ENCODE results near the gene CHST3. TPM values are rescaled to one million over a fixed set of nuclear protein-coding genes. Genes with fewer than 3 reads are reported as not detected.
"Not testable (repeated sequence)": the region's sequence is repeated elsewhere in the genome, so short reads cannot be mapped to it uniquely, and the experiment has no call there.

CHST3 gene
- total RNA-seq, 1 donor from 2014 or later = 18.1 TPM

- no peak for ATAC-seq
- no peak for DNase-seq (ENCODE audit: missing footprints)
- intact Hi-C loops (cut with DNase I) = loop anchor here (2.0 kb wide), 1 partner anchor 17 kb away; the partner anchor contains the start of gene CHST3
These were observed 17.7 kb downstream of the CHST3 start for GRCh38 chr10:71981876-71982230.

- no peak for ATAC-seq
- intact Hi-C loops (cut with DNase I) = no loop called here
These were observed 18.3 kb downstream of the CHST3 start for GRCh38 chr10:71982269-71983178.

GRCh38 chr10:71984126-71984808 is 20.1 kb downstream of the CHST3 start:
- intact Hi-C loops (cut with DNase I) = loop anchor here (2.0 kb wide), 1 partner anchor 29 kb away; no protein-coding TSS in a partner anchor
- DNase-seq (ENCODE audit: missing footprints) (no peak), ATAC-seq (no peak)

More at GRCh38 chr10:71982269-71983178, 18.3 kb downstream of the CHST3 start:
- DNase-seq (ENCODE audit: missing footprints) = no peak

GRCh38 chr10:71984809-71985388 is 20.7 kb downstream of the CHST3 start:
- intact Hi-C loops (cut with DNase I) = loop anchor here (2.0 kb wide), 1 partner anchor 28 kb away; no protein-coding TSS in a partner anchor
- ATAC-seq = no peak
- DNase-seq (ENCODE audit: missing footprints) = no peak

- ATAC-seq (peak; percentile 69), DNase-seq (ENCODE audit: missing footprints) (peak; percentile 86)
- intact Hi-C loops (cut with DNase I) = loop anchor here (2.0 kb wide), 1 partner anchor 27 kb away; no protein-coding TSS in a partner anchor
These were observed 21.5 kb downstream of the CHST3 start for GRCh38 chr10:71985542-71986250.

GRCh38 chr10:71988895-71989294 is 24.7 kb downstream of the CHST3 start:
- intact Hi-C loops (cut with DNase I); ATAC-seq; DNase-seq (ENCODE audit: missing footprints): not testable (repeated sequence)

- ATAC-seq (no peak), DNase-seq (ENCODE audit: missing footprints) (no peak)
- intact Hi-C loops (cut with DNase I) = no loop called here
These were observed 25.7 kb downstream of the CHST3 start for GRCh38 chr10:71989661-71990454.

- DNase-seq (ENCODE audit: missing footprints) = no peak
- no peak for ATAC-seq
- intact Hi-C loops (cut with DNase I) = no loop called here
These were observed 26.6 kb downstream of the CHST3 start for GRCh38 chr10:71990706-71991269.

GRCh38 chr10:71995449-71995848 is 31.3 kb downstream of the CHST3 start:
- intact Hi-C loops (cut with DNase I) = loop anchor here (5.0 kb wide), 2 partner anchors 33 to 37 kb away; partner anchors contain the start of gene CHST3
- ATAC-seq (no peak), DNase-seq (ENCODE audit: missing footprints) (no peak)

GRCh38 chr10:71995887-71996575 is 31.8 kb downstream of the CHST3 start:
- ATAC-seq (no peak), DNase-seq (ENCODE audit: missing footprints) (peak; percentile 11)
- intact Hi-C loops (cut with DNase I) = loop anchor here (5.0 kb wide), 2 partner anchors 34 to 36 kb away; partner anchors contain the start of gene CHST3

GRCh38 chr10:71996592-71997371 is 32.6 kb downstream of the CHST3 start:
- ATAC-seq (no peak), DNase-seq (ENCODE audit: missing footprints) (peak; percentile 30)
- intact Hi-C loops (cut with DNase I) = loop anchor here (5.0 kb wide), 2 partner anchors 34 to 36 kb away; partner anchors contain the start of gene CHST3

- ATAC-seq = peak; percentile 24
- intact Hi-C loops (cut with DNase I) = loop anchor here (5.0 kb wide), 2 partner anchors 34 to 36 kb away; partner anchors contain the start of gene CHST3
- peak; percentile 82 for DNase-seq (ENCODE audit: missing footprints)
These were observed 34.1 kb downstream of the CHST3 start for GRCh38 chr10:71998119-71998839.

- intact Hi-C loops (cut with DNase I) = loop anchor here (5.0 kb wide), 2 partner anchors 33 to 37 kb away; partner anchors contain the start of gene CHST3
- peak; percentile 79 for DNase-seq (ENCODE audit: missing footprints)
- ATAC-seq = peak; percentile 67
These were observed 34.6 kb downstream of the CHST3 start for GRCh38 chr10:71998840-71999194.

GRCh38 chr10:71999360-72000072 is 35.3 kb downstream of the CHST3 start:
- intact Hi-C loops (cut with DNase I) = loop anchor here (5.0 kb wide), 2 partner anchors 33 to 37 kb away; partner anchors contain the start of gene CHST3
- DNase-seq (ENCODE audit: missing footprints) (peak; percentile 91), ATAC-seq (peak; percentile 89)

Measured in Right ventricle myocardium inferior (tissue), 1 donor.